Measurements from ENCODE around the gene AGRN.
"Not testable (repeated sequence)": the region's sequence is repeated elsewhere in the genome, so short reads cannot be mapped to it uniquely, and the experiment has no call there.

The AGRN gene

DNA sequence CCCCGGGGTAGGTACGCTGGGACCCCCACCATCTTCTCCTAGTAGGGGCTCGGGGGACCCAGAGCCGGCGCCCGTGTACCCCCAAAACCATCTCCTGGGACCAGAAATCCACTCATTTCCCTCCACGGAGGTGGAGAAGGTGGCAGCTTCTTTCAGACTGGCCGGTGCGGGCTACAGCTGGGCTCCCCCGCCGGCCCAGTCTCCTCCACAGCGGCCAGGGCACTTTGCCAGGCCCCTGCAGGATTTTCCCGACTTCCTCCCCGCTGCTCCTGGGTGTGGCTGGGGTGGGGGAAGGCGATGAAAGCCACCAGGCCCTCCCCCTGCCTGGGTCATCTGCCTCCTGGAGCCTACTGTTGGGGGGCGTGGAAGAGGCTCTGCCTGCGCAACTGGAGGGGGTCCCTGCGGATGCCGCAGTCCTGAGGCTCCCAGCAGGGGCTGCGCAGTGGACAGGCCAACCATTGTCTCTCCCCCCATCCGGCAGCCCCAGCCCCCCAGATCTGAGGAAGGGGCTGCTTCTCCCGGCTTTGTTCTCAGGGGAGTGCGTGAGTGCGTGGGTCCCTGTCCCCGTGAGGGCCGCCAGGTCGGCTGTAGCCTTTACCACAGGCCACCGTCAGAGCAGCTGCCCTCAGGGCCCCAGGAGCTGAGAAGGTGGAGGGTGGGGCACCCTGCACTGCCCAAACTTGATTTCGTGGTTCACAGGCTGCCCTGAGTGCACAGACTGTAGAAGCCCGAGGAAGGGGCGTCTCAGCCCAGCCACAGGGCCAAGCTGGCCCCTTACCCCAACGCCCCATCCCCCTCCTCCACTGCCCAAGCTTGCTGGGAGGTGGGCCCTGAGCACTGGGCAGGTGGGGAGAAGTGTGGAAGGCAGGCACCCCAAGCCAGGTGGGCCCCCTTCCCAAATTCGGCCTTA is 1.3 kb downstream of the AGRN start:
- no peak for DNase-seq

DNA sequence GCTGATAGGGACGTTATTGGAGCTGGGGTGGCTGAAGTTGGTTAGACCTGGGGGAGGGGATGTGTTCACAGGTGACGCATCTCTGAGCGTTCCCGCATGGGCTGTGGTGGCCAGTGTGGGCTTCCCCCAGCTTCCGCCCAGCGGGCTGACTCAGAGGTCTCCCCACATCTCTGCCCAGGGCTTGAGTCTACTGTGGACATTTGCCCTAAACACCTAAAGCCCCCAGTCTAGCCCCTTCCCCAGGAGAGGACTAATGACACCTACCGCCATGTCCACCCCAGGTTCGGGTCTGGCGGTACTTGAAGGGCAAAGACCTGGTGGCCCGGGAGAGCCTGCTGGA is 2.0 kb downstream of the AGRN start:
- DNase-seq, result no peak

DNA sequence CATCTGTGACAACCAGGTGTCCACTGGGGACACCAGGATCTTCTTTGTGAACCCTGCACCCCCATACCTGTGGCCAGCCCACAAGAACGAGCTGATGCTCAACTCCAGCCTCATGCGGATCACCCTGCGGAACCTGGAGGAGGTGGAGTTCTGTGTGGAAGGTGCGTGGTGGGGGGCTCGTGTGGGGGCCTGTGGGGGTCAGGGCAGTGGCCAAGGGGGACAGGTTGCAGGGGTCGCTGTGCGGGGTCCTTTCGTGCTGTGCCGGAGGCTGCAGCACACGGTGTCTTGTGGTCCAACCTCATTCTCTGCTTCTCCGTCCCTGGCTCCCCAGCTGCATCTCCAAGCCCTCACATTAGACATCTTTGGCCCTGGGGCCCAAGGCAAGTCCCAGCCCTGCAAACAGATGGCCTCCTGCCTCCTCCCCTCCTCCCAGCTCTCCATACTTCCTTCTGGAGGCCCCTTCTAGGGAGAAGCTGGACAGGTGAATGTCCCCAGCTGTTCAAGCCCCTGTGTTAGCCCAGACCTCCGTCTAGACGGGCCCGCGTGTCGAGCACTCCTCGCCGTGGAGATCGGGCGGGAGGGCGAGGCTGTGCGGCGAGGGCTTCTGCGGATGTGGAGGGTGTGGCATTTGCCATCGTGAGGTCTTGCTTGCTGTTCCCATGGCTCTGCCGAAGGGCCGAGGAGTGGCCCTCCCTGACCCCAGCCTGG is 2.5 kb downstream of the AGRN start:
- DNase-seq, result no peak

DNA sequence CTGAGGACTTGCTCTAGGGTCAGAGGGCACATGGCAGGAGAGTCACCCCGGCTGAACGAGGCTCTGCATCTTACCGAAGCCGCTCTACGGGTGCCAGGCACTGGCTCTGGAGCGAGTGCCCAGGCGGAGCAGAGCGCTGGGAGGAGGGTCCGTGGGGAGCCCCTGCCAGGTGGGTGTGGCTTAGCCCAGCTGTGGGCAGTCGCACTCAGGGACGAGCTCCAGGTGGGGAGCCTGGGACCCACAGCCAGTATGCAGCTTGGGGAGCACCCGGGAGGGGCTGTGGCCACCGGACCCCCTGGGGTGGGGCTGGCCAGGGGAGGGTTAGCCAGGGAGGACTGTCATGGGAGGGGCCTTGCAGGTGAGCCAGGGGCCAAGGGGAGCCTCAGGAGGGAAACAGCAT is 3.8 kb downstream of the AGRN start:
- no peak for DNase-seq

DNA sequence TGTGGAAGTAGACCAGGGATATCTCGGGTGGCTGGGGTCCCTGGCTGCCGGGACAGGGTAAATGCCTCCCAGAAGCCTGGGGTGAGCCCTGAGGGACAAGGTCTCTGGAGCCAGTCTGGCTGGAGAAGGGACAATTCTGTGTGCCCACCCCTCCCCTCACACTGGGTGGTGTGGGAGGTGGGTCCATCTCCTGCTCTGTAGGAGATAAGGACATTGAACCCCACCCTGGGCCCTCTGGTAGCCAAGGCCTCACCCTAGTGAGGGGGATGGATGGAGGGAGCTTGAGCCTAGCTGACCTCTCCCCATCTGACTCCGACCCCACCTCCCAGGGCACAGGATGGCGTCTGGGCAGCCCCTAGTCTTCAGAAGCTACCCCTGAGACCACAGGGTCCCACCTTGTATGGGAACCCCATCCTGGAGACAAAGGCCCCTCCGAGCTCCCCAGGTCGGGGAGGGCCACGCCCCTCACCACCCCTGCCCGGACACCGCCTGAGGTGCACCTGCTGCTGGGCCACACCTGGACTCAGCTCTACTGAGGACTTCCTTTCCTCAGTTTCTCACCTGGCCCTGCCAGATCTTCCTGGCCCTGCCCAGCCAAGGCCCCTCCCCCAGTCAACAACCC is 4.3 kb downstream of the AGRN start:
- DNase-seq, result no peak

DNA sequence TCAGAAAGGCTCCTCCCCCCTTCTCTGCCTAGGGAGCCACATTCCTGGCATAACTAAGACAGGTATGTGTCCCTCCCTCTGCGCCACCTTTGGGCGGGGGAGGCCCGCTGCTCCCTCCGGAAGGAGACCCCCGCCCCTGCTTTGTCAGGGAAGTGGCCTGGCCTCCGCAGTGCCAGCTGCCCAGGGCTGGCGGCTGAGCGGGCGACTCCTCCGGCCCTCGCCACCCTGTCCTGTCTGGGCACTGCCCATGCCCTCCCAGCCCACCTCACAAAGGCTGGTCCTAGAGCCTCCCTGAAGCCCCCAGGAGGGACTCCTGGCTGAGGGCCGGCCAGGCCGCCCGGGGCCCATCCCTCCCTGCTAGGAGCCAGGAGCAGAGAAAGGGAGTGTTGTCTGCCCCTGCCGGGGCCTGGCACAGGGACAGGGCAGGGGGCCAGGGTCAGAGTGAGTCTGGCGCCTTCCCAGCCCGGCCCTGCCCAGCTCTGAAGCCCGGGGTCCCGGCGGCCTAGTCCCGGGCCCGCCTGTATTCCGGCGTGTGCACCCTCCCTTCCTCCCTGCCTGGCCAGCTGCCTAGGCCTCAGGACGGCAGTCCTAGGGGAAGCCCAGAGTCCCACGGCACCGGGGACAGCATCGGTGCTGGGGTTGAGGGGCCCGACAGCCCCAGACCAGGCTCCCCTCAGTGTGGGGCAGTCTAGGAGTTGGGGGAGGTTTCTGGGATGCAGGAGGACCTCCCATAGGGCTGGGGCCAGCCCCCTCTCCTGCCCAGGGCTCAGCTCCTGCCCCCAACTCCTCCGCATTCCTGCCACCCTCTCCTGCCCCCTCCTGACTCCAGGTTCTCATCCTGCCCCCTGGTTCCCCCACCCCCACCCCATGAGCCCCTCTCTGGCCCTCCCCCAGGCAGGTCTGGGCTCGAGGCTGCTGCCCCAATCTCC is 5.1 kb downstream of the AGRN start:
- DNase-seq, result no peak

DNA sequence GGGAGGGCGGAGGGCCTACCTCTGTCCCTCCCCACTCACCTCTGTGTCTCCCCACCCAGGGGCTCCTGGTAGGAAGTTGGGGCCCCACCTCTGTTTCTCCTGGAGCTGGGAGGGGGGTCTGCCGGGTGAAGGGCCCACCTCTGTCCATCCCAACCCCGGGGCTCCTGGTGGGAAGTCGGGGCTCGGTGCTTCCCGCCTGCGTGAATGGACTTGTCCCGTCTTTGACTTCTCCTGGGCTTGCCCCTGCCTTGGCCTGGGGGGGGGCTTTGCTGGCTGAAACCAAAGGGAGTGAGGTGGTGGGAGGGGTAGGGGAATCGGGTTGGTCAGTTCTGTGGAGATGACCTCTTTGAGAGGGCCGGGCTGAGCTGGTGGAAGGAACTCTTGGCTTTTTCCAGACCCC is 5.8 kb downstream of the AGRN start:
- no peak for DNase-seq

DNA sequence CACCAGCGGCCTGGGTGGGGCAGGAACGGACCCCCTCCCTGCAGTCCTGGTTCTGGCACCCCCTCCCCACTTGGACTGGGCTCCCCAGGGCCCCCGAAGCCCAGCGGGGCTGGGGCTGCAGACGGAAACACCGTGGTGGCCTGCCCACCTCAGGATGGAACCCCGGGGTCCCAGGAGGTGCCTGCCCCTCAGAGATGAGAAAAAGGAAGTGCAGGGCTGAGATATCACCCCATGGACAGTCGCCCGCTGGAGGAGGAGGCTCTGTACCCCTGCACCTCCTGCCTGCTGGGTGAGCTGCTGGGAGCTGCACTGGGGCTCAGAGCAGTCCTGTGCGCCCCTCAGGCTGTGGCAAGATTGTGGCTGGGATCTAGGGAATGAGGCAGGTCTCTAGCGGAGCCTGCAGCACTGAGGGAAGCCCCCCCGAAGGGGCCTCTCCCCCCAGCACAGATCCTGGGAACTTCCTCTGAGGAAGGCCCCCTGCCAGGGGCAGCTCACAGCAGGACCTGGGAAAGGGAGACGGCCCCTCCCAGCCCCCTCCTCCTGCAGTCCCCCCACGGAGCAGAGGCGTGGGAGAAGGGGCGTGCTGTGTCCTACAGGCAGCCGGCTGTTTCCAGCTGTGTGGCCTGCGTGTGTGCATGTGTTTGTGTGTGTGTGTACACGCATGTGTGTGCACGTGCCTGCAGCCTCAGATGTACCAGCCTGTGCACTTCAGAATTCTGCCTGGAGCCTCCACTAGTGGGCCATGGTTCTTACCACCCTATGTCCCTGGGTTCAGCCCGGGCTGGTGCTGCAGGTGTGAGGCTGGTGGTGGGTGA is 6.9 kb downstream of the AGRN start:
- DNase-seq, result no peak

DNA sequence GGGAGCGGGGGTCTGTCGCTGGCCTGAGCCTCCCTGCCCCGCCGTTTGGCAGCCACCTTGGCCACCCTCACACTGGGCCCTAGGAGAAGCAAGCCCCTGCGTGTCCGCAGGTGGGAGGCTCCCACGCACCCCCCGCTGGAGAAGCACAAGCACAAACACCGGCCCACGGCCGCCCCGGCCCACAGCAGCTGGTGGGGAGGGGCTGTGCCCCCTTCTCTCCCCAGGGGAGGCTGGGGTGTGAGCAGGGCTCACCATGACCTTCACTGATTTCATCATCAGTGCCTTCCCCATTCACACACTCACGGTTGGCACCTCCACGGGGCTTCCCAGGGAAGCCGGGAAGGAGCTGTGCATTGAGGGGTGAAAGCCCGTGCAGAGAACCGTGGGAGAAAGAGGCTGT is 7.9 kb downstream of the AGRN start:
- DNase-seq, result no peak

DNA sequence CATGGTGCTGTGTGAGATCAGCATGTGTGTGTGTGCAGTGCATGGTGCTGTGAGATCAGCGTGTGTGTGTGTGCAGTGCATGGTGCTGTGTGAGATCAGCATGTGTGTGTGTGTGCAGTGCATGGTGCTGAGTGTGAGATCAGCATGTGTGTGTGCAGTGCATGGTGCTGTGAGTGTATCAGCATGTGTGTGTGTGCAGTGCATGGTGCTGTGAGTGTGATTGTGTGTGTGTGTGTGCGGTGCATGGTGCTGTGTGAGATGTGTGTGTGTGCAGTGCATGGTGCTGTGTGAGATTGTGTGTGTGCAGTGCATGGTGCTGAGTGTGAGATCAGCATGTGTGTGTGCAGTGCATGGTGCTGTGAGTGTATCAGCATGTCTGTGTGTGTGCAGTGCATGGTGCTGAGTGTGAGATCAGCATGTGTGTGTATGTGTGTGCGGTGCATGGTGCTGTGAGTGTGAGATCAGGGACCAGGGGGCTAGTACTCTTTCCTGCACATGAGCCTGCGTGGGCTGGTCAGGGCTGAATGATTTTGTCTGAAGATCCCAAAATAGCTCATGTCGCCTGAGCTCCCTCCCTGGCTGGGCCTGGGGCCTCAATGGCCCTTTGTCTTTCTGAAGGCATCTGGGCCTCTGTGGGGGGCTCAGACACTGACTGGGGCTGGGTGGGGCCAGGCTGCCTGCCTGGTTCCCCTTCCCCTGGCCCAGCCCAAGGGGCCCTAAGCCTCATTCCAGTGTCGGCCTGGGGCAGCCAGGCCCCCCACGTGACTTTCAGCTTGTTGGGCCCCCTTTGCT is 11.1 kb downstream of the AGRN start:
- DNase-seq, result not testable (repeated sequence)

DNA sequence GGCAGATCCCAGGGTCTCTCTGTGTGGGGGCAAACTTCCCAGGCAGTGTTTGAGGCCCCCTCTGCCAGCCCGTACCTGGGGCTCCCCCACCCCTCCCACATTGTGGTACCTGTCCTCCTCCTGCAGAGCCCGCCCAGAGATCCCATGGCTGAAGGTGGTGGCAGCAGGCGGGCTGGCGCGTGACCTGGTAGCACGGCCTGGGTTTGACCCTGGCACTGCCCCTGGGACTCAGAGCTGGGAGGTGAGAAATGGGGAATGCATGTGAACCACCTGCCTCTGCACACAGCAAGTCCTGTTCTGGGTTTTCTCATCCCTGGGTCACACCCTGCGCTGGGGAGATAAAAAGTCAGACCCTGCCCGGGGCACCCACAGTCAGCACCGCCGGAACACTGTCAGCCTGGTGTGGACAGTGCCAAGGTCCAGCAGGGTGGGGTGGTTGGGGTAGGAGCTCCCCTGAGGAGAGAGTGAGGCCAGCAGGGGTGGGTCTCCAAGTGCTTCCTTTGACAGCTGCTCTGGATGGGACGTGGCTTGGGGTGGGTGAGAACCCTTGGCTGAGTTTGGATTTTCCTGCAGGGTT is 11.8 kb downstream of the AGRN start:
- DNase-seq, result no peak

DNA sequence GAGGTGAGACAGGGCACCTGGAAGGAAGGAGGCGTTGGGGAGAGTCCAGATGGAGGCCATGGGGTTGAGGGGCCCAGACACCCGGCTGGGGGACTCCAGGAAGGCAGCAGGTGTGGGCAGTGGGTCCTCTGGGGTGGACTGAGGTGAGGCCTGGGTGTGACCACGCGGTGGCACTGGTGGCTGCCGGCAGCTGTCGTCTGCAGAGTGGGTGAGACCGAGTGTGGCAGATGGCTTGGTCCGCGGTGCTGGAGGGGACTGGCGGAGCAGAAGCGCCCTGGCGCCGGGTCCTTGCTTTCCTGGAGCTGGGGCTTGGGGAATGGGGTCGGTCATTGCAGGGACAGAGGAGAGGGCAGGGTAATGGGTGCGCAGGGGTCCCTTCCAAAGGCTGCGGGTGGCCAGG is 12.5 kb downstream of the AGRN start:
- DNase-seq, result no peak

DNA sequence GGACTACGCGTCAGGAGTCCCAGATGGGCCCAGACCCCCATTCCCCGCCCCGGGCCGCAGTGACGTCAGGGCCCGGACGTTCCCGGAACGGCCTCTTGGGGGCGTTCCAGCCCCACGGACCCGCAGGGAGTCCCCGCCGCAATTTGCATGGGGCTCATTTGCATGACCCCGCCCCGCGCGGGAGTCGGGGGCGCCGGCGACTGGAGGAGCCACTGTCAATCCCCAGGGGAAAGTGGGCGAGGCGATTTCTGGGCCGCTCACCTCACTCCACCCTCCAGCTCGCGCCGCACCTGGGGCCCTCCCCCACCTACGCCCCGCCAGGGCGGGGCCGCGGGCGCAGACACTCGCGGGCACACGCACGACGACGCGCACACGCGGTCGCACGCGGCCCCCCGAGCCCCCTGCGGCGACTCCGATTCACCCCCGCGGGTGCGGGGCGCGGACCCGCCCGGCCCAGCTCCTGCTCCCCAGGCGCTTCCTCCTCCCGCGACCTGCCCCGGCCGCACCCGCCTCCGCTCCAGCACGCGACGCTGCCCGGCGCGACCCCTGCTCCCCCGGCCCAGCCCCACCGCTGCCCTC is 13.2 kb downstream of the AGRN start:
- peak; percentile 73 for DNase-seq

DNA sequence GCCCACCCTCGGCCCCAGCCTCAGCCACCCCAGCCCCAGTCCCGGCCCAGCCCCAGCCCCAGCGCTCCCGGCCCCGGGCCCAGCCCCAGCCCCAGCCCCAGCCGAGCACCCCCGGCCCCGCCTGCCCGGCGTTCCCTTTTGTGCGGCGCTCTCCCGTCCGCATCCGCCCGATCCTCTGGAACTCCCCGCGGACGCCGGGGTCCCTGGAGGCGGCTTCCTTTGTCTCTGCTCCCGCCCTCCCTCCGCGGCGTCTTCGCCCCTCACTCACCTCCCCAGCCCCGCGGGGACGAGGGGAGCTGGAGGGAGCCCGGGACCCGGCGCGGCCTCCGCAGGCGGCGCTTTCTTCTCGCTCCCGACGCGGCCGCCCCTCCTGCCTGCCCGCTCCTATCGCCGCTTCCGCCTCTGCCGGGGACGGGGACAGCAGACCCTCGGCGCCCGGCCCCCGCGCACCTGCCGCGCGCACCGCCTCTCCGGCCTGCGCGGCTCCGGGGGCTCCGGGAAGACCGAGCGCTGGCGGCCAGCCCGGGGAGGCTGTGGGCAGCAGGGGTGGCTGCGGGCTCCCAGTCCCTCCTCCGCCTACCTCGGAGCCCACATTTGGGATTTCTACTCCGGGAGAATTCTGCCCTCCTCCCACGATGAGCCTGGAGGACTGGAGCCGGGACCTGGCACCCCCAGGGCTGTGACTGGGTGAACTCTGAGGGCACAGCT is 14.0 kb downstream of the AGRN start:
- DNase-seq, result no peak

DNA sequence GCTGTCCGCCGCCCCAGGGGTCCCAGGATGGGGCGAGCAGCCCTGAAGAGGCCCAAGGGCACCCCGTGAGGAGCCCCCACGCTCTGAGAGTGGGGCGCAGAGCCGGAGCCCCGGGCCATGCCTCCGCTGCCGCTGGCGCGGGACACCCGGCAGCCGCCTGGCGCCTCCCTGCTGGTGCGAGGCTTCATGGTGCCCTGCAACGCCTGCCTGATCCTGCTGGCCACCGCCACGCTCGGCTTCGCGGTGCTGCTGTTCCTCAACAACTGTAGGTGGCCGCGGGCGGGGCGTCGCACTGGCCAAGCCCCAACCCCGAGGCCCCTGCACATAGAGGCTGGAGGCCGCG is 14.5 kb downstream of the AGRN start:
- DNase-seq, result no peak

DNA sequence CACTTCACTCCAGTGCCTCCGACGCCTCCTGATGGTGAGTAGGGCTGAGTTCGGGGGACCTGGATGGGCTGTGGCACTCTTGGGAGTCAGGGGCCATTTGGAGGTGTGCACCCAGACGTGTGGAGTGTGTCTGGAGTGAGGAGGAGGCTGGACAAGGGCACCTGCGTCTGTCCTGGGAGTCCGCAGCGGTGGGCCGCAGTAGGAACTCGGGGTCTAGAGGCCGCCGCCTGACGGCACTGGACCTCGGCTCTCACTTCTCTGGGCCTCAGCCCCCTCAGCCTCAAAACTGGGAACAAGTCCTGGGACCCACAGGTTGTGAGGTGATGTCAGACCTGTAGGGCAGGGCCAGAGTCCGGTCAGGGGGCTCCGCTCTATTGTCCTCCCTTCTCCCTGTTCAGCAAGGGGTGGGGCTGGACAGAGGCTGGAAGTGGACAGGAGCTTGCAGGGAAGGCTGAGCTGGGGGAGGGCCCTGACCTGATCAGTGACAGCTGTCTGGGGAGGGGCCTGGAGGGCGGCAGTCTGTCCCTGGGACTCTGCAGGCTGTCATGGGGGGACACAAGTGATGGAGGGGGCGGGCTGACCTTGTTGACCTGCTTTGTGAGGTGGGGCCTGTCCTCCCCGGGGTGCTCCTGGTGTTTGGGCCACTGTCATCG is 15.5 kb downstream of the AGRN start:
- no peak for DNase-seq

DNA sequence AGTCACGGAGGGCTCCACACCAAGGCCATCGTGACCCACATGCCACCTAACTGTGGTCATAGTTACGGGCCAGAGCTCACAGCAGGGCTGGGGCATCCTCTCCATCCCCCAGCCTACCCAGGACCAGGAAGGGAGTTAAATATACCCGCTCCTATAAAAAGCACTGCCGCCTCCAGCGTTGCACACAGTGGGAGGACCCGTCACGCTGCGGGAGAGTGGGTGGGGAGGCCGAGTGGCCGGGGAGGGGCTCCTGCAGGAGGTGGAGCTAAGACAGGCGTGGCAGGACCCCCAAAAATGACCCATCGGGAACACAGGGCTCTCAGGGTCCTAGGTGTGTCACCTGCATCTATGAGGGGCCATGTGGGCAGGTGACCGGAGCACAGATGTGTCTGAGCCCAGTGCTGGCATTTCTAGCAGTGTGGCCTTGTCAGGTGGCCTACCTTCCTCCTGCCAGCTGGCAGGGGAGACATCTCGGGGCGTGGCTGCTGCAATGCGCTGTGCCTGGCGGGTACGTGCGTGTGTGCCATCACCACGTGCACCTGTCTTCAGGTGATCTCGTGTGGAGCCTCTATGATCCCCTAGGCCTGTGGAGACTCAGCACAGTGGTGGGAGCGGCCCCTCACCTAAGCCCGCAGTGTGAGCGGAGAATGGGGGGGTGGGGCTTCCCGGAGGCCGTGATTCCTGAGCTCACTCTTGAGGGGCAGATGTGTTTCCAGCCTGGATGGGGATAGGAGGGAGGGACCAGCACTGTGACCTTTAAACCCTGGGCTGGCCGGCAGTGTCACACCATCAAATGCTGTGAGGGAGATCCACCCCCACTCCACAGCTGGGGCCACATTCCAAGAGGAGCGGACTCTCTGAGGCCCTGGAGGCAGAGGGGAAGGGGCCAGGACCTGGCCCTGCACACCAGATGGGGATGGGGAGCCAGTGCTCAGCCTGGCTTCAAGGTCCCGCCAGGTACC is 17.7 kb downstream of the AGRN start:
- no peak for DNase-seq

DNA sequence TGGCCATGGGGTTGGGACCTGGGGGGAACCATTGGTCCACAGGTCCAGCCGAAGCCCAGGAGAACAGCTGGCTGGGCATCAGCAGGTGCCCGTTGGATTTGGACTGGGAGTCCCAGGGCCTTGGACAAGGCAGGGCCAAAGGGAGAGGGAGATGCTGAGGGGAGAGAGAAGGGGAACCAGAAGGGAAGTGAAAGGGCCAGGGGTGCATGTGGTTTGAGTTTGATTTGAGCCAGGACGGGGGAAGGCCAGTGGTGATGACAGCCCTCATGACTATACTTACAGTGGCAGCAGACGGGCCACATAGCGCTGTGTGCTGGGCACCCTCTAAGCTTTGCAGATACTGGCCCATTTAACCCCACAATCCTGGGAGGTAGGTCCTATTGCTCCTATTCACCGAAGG is 18.8 kb downstream of the AGRN start:
- DNase-seq, result no peak

Measured in central memory CD4-positive, alpha-beta T cell (primary cell).